KBM-7 (cell line): ENCODE data around the gene SPARC.
A peak's percentile ranks its signal among the peaks of the same experiment; 100 is the strongest.

Source experiments
- DNase-seq: peaks from one replicate; pipeline ENCODE4 v3.0.0-alpha.2; 2015
- in situ Hi-C: fragments of 300-500 bp; cut with MboI; formaldehyde crosslinking; loops from 2 replicates; pipeline ENCODE4 v1.14.3; 2020; ENCODE audit warnings: low sequenced_read_pairs, low pct_unique_long_range_greater_than_20kb, mixed read lengths

Gene SPARC

GRCh38 chr5:151664694-151665585 is 21.8 kb downstream of the SPARC start:
- no peak for DNase-seq
- in situ Hi-C loops, result no loop called here

- in situ Hi-C loops, result no loop called here
- peak; percentile 63 for DNase-seq
Measured at GRCh38 chr5:151663617-151664293, 23.0 kb downstream of the SPARC start.

DNA sequence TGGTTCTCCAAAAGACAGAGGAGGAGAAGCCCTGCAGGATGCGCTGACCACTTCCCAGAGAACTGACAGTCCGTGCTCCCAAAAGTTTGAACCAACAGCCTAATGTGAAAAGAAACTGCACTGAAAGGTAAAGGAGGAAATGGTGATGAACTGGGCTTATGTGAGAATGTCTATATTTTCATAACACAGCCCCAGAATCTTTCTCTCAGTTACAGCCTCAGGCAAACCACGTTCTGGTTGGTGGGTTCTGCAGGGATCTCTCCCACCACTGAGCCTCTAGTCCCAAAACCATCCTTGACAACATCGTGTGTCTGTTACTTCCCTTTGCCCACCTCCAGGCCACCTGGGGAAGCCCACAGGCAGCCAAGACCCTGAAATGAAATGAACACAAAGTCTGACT is 23.9 kb downstream of the SPARC start:
- in situ Hi-C loops, result no loop called here

GRCh38 chr5:151661968-151662732 is 24.6 kb downstream of the SPARC start:
- in situ Hi-C loops, result no loop called here
- DNase-seq, result no peak

More for the DNA sequence above, 23.9 kb downstream of the SPARC start:
- DNase-seq, result no peak

- in situ Hi-C loops, result no loop called here
- DNase-seq, result no peak
Measured at GRCh38 chr5:151660616-151661495, 25.9 kb downstream of the SPARC start.

- DNase-seq, result peak; percentile 75
Measured at GRCh38 chr5:151659001-151659754, 27.5 kb downstream of the SPARC start.

GRCh38 chr5:151657114-151657513 is 29.6 kb downstream of the SPARC start:
- in situ Hi-C loops, result no loop called here
- no peak for DNase-seq

More at GRCh38 chr5:151659001-151659754, 27.5 kb downstream of the SPARC start:
- in situ Hi-C loops, result no loop called here

DNA sequence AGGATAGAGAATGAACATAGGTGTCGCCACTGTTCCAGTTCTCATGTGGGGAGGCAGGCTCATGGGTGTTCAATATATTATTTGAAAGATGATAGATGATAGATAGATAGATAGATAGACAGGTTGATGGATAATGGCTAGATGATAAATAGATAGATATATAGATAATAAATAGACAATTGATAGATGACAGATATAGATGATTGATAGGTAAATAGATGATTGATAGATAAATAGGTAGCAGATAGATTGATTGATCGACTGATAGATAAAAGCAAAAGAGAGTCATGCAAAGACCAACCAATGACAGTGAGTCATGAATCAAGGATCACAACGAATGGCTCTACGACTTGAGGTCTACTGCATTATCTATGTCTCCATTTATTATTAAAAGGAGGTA is 30.4 kb downstream of the SPARC start:
- no peak for DNase-seq
- in situ Hi-C loops, result no loop called here

DNA sequence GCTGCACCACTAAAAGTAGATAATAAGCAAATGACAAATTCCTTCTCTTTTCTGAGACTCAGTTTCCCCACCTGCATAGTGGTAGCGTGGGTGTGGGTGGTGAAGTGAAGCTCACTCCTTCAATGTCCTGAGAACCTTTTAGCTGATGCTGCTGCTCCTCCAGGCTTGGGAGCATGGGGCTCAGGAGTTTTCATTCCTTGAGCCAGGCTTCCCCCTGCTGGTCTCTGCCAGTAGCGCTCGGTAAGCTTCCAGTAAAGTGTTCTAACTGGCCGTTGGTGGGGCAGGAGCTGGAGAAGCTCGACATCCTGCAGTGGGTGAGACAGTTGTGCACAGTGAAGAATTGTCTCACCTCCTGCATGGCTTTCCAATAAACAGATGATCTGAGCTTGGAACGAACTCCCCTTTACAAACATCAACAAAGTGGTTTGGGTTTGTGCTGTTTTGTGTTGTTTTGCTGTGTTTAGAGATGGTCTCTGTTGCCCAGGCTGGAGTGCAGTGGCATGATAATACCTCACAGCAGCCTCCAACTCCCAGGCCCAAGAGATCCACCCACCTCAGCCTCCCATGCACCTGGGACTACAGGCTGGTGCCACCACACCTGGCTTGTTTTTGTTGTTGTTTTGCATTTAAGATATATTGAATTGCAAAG is 34.6 kb downstream of the SPARC start:
- DNase-seq, result peak; percentile 74
- in situ Hi-C loops, result no loop called here

GRCh38 chr5:151648988-151649387 is 37.7 kb downstream of the SPARC start:
- no peak for DNase-seq
- in situ Hi-C loops, result no loop called here

DNA sequence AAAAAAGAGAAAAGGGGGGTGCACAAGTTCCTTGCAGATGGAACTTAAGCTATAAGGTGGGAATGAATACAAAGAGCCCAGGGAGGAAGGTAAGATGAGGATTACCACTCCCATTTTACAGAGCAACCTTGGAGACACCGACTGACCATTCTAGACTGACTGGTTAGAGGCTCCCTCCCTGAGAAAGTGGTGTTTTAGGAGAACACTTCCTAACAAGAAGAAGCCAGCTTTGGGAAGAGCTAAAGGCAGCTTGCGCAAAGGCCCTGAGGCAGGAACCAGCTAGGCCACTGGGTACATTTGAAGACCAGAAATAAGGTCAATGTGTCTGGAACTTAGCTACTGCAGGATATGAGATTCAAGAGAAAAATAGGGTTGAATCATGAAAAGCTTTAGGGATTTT is 38.6 kb downstream of the SPARC start:
- in situ Hi-C loops, result no loop called here
- DNase-seq, result no peak

GRCh38 chr5:151647320-151647861 is 39.3 kb downstream of the SPARC start:
- no peak for DNase-seq
- in situ Hi-C loops, result no loop called here

- in situ Hi-C loops, result no loop called here
- no peak for DNase-seq
Measured at GRCh38 chr5:151646334-151646733, 40.4 kb downstream of the SPARC start.

DNA sequence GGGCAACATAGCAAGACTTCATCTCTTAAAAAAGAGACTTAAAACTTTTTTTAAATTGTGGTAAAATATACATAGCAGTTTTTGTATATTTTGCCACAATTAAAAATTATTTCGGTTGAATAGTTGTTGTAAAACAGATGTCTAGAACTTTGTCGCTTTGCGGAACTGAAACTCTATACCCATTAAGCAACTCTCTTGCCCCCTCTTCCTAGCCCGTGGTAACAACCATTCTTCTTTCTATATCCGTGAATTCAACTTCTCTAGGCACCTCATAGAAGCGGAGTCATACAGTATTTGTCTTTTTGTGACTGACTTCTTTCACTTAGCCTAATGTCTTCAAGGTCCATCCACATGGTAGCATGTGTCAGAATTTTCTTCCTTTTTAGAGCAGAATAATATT is 43.3 kb downstream of the SPARC start:
- DNase-seq, result no peak
- in situ Hi-C loops, result no loop called here

DNA sequence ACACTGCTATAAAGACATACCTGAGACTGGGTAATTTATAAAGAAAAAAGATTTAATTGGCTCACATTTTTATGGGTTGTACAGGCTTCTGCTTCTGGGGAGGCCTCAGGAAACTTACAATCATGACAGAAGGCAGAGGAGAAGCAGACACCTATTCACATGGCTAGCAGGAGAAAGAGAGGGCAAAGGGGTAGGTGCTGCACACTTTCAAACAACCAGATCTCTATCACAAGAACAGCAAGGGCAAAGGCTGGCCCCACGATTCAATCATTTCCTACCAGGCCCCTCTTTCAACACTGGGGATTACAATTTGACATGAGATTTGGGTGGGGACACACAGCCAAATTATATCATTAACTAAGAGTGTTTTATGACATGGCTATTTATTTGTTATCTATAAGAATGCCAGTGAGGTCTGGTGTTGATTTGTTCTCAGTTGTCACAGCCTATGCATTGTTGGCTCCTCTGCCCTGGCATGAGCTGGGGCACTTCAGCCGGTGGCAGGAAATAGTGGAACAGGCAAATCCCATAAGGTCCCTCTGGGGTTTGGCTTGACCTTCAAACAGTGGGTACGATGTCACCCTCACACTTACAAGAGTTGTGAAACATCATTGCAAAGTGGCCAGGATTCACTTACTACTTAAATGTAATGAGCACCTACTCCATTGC is 44.1 kb downstream of the SPARC start:
- DNase-seq, result no peak
- in situ Hi-C loops, result no loop called here

DNA sequence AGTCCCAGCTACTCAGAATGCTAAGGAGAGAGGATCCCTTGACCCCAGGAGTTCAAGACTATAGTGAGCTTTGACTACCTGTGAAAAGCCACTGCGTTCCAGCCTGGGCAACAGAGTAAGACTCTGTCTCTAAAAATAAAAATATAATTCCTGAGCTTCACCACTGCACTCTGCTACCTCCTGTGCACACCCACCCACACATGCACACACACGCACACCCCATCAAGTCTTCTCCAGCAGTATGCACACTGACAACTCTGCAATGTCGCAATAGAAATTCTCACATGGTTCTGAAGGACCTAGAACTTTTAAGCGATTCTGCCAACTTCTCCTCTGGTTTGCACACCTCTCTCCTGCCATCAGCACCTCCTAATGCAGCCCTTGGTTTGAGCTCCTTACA is 48.1 kb downstream of the SPARC start:
- in situ Hi-C loops, result no loop called here
- no peak for DNase-seq

DNA sequence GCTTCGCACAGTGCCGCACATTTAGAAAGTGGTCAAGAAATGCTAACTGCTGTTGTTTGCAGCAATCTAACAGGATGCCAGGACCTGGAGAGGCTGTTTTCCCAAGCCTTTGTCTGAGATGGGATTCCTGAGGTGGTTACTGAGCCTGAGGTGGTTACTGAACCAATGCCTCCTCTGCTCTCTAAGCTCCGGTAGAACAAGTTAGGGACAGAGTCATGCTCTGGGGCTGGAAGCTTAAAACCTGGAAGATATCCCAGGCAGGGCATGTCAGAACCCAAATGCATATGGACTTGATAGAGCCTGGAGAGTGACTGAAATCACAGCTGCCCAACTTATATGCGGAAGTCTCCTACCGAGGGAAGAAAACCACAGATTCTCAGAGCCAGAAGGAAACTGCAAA is 49.0 kb downstream of the SPARC start:
- in situ Hi-C loops, result no loop called here
- DNase-seq, result no peak
